Measurements from ENCODE around the gene RETN.

DNA sequence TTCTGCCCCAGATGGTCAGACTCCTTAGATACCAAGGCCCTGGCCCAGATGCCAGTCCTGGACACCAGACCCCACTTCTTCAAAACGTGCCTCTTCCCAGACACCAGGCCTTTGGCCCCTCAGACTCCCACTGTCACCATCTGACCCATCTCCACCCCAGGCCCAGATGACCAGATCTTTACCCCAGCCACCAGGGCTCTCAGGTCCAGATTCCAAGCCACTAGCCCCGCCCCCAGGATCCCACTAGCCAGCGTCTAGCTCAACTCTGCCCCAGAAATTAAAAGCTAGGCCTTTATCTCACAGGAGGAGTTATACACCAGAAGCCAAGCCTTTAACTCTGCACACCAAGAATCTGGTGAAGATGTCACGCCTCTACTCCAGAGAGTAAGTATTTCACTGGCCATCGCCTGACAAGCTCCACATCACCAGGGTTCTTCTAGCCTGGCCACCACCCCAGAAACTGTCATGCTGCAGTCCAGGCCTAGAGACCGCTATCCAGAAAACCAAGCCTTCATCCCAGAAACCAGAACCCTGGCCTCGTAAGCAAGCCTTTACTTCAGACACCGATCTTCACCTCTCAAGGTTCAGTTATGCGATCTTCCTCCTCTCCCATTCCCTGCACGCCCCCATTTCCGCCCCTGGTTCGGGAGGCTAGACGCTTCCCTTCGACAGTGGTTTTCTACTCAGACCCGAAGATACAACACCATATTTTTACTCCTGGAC is 40.1 kb upstream of the RETN start:
- TF ChIP-seq CTCF (conservative IDR thresholded peaks at IDR 0.05; ENCODE audit: low read depth, low read length) (no peak), EZH2 (IDR thresholded peaks at IDR 0.05; ENCODE audit: borderline replicate concordance, low read depth, low read length, poor library complexity, severe bottlenecking) (no peak)

Data from A673 (cell line).